ENCODE data around the gene RNF41.

DNA sequence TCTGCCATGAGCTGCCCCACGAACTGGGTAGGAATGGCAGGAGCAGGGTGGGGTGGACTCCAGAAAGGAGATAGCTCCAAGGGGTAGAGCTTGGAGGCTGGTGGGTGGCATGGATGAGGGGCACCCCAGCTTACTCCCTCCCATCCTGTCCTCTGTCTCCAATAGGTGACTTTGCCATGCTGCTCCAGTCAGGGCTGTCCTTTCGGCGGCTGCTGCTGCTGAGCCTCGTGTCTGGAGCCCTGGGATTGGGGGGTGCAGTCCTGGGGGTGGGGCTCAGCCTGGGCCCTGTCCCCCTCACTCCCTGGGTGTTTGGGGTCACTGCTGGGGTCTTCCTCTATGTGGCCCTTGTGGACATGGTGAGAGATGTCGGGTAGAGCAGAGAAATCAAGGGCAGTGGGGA lies 15.3 kb upstream of the RNF41 start:
- TF ChIP-seq, protein P1, sequence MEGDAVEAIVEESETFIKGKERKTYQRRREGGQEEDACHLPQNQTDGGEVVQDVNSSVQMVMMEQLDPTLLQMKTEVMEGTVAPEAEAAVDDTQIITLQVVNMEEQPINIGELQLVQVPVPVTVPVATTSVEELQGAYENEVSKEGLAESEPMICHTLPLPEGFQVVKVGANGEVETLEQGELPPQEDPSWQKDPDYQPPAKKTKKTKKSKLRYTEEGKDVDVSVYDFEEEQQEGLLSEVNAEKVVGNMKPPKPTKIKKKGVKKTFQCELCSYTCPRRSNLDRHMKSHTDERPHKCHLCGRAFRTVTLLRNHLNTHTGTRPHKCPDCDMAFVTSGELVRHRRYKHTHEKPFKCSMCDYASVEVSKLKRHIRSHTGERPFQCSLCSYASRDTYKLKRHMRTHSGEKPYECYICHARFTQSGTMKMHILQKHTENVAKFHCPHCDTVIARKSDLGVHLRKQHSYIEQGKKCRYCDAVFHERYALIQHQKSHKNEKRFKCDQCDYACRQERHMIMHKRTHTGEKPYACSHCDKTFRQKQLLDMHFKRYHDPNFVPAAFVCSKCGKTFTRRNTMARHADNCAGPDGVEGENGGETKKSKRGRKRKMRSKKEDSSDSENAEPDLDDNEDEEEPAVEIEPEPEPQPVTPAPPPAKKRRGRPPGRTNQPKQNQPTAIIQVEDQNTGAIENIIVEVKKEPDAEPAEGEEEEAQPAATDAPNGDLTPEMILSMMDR (IDR thresholded peaks at IDR 0.05) = no peak
- TF ChIP-seq, protein P2, sequence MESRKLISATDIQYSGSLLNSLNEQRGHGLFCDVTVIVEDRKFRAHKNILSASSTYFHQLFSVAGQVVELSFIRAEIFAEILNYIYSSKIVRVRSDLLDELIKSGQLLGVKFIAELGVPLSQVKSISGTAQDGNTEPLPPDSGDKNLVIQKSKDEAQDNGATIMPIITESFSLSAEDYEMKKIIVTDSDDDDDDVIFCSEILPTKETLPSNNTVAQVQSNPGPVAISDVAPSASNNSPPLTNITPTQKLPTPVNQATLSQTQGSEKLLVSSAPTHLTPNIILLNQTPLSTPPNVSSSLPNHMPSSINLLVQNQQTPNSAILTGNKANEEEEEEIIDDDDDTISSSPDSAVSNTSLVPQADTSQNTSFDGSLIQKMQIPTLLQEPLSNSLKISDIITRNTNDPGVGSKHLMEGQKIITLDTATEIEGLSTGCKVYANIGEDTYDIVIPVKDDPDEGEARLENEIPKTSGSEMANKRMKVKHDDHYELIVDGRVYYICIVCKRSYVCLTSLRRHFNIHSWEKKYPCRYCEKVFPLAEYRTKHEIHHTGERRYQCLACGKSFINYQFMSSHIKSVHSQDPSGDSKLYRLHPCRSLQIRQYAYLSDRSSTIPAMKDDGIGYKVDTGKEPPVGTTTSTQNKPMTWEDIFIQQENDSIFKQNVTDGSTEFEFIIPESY (IDR thresholded peaks at IDR 0.05; ENCODE audit: borderline replicate concordance, low read depth) = no peak
- TF ChIP-seq TAF1 (IDR thresholded peaks at IDR 0.05; ENCODE audit: borderline replicate concordance, low read depth, low read length) (no peak), POLR2AphosphoS5 (IDR thresholded peaks at IDR 0.05; ENCODE audit: low read depth, low read length) (no peak), JUND (IDR thresholded peaks at IDR 0.05) (no peak), RFX5 (IDR thresholded peaks at IDR 0.05; ENCODE audit: low read length) (no peak), TCF12 (IDR thresholded peaks at IDR 0.05) (no peak), EZH2phosphoT487 (IDR thresholded peaks at IDR 0.05; ENCODE audit: borderline replicate concordance, low read depth) (no peak), FOXJ3 (CRISPR knock-in tag; IDR thresholded peaks at IDR 0.05) (no peak), MXI1 (IDR thresholded peaks at IDR 0.05; ENCODE audit: low read depth, low read length) (no peak), GABPA (IDR thresholded peaks at IDR 0.05; ENCODE audit: low read depth) (no peak), CHD2 (IDR thresholded peaks at IDR 0.05; ENCODE audit: low read length, partially characterized antibody) (no peak)
- TF ChIP-seq, protein P3, sequence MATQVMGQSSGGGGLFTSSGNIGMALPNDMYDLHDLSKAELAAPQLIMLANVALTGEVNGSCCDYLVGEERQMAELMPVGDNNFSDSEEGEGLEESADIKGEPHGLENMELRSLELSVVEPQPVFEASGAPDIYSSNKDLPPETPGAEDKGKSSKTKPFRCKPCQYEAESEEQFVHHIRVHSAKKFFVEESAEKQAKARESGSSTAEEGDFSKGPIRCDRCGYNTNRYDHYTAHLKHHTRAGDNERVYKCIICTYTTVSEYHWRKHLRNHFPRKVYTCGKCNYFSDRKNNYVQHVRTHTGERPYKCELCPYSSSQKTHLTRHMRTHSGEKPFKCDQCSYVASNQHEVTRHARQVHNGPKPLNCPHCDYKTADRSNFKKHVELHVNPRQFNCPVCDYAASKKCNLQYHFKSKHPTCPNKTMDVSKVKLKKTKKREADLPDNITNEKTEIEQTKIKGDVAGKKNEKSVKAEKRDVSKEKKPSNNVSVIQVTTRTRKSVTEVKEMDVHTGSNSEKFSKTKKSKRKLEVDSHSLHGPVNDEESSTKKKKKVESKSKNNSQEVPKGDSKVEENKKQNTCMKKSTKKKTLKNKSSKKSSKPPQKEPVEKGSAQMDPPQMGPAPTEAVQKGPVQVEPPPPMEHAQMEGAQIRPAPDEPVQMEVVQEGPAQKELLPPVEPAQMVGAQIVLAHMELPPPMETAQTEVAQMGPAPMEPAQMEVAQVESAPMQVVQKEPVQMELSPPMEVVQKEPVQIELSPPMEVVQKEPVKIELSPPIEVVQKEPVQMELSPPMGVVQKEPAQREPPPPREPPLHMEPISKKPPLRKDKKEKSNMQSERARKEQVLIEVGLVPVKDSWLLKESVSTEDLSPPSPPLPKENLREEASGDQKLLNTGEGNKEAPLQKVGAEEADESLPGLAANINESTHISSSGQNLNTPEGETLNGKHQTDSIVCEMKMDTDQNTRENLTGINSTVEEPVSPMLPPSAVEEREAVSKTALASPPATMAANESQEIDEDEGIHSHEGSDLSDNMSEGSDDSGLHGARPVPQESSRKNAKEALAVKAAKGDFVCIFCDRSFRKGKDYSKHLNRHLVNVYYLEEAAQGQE (IDR thresholded peaks at IDR 0.05; ENCODE audit: low read depth, low read length) = no peak
